ENCODE measurements around the gene AP4B1.

DNA sequence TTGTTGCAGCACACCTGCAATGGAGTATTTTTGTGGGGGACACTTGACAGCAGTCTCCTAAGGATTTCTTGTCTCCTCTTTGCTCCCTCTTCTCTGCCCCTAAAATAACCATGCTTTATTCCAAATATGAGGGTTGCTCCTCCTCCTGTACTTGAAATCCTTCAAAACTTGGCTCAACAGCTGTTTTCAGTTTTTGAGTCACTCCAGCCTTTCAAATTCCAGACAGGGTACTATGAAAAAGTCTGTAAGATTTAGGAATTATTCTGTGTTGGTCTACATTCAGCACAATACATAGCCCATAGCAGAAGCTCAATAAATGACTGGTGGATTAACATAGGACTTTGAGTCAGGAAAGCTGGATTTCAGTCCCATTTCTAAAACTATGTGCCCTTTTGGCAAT lies 5.5 kb downstream of the AP4B1 start:
- TF ChIP-seq EGR1 (conservative IDR thresholded peaks at IDR 0.05) (no peak), RAD21 (CRISPR knock-in tag; conservative IDR thresholded peaks at IDR 0.05 in 1 of 2, IDR thresholded peaks at IDR 0.05 in 1 of 2) (no peak), EZH2 (IDR thresholded peaks at IDR 0.05; ENCODE audit: borderline replicate concordance, low read depth, low read length) (no peak), POLR2AphosphoS5 (IDR thresholded peaks at IDR 0.05; ENCODE audit: control insufficient read depth, insufficient read depth, low read depth, low read length) (no peak), RUNX1 (IDR thresholded peaks at IDR 0.05; ENCODE audit: low read depth) (no peak), JUN (IDR thresholded peaks at IDR 0.05; ENCODE audit: borderline replicate concordance, low read depth, low read length) (no peak), JUN (CRISPR knock-in tag; IDR thresholded peaks at IDR 0.05; ENCODE audit: borderline replicate concordance) (no peak), SMARCA4 (IDR thresholded peaks at IDR 0.05) (no peak), EHMT2 (IDR thresholded peaks at IDR 0.05) (no peak), SRSF9 (IDR thresholded peaks at IDR 0.05; ENCODE audit: borderline replicate concordance, low read depth, low read length) (no peak)
- TF ChIP-seq, protein P1, sequence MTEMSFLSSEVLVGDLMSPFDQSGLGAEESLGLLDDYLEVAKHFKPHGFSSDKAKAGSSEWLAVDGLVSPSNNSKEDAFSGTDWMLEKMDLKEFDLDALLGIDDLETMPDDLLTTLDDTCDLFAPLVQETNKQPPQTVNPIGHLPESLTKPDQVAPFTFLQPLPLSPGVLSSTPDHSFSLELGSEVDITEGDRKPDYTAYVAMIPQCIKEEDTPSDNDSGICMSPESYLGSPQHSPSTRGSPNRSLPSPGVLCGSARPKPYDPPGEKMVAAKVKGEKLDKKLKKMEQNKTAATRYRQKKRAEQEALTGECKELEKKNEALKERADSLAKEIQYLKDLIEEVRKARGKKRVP (CRISPR knock-in tag; IDR thresholded peaks at IDR 0.05): no peak

All from K562 (cell line).